WERI-Rb-1 (cell line): Measurements from ENCODE around the gene ZNF23.

Experiments
- DNase-seq: peaks from one replicate; pipeline ENCODE4 v3.0.0-alpha.2; 2020
- H3K27ac ChIP-seq: fragments of 250-450 bp; sonication (Bioruptor Pico); 2 replicates; pipeline ENCODE4 v1.5.1; 2020; ENCODE audit warnings: mild to moderate bottlenecking, moderate library complexity
- H3K27me3 ChIP-seq: fragments of 250-450 bp; sonication (Bioruptor Pico); 2 replicates; pipeline ENCODE4 v1.5.1; 2021; ENCODE audit warnings: mild to moderate bottlenecking, low read depth, moderate library complexity; ENCODE audit not compliant: insufficient read depth, severe bottlenecking
- H3K36me3 ChIP-seq: fragments of 250-450 bp; sonication (Bioruptor Pico); 2 replicates; pipeline ENCODE4 v1.5.1; 2020; ENCODE audit warnings: mild to moderate bottlenecking, moderate library complexity
- H3K4me3 ChIP-seq: 2 replicates; pipeline ENCODE4 v1.5.1; 2011; ENCODE audit warnings: low read depth, mild to moderate bottlenecking, control low read depth, low read length
- H3K9me3 ChIP-seq: fragments of 250-450 bp; sonication (Bioruptor Pico); 2 replicates; pipeline ENCODE4 v1.5.1; 2021; ENCODE audit warnings: mild to moderate bottlenecking, moderate library complexity; ENCODE audit not compliant: severe bottlenecking
- TF ChIP-seq, protein P1 (sequence below): IDR thresholded peaks from 2 replicates; pipeline ENCODE4 v1.5.1; 2011; ENCODE audit warnings: low read depth, mild to moderate bottlenecking, control low read depth, inconsistent platforms, low read length

ZNF23 gene

DNA sequence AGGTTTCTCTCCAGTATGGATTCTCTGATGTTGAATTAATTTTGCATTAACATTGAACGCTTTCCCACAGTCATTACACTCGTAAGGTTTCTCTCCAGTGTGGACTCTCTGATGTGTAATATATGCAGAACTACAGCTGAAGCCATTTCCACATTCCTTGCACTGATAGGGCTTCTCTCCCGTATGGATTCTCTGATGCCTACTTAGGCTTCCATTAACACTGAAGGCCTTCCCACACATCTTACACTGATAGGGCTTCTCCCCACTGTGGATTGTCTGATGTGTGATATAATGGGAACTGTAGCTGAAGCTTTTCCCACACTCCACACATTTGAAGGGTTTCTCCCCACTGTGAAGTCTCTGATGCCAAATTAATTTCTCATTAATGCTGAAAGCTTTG lies 13.0 kb downstream of the ZNF23 start:
- Histone ChIP-seq H3K27me3 (no peaks in the 10 kb centered on the region), H3K36me3 (peaks cover 38% of the 10 kb centered on the region), H3K4me3 (no peak overlapping the region), H3K27ac (no peak overlapping the region), H3K9me3 (peaks cover 30% of the 10 kb centered on the region)
- DNase-seq: no peak
- TF ChIP-seq, protein P1, sequence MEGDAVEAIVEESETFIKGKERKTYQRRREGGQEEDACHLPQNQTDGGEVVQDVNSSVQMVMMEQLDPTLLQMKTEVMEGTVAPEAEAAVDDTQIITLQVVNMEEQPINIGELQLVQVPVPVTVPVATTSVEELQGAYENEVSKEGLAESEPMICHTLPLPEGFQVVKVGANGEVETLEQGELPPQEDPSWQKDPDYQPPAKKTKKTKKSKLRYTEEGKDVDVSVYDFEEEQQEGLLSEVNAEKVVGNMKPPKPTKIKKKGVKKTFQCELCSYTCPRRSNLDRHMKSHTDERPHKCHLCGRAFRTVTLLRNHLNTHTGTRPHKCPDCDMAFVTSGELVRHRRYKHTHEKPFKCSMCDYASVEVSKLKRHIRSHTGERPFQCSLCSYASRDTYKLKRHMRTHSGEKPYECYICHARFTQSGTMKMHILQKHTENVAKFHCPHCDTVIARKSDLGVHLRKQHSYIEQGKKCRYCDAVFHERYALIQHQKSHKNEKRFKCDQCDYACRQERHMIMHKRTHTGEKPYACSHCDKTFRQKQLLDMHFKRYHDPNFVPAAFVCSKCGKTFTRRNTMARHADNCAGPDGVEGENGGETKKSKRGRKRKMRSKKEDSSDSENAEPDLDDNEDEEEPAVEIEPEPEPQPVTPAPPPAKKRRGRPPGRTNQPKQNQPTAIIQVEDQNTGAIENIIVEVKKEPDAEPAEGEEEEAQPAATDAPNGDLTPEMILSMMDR: no peak

DNA sequence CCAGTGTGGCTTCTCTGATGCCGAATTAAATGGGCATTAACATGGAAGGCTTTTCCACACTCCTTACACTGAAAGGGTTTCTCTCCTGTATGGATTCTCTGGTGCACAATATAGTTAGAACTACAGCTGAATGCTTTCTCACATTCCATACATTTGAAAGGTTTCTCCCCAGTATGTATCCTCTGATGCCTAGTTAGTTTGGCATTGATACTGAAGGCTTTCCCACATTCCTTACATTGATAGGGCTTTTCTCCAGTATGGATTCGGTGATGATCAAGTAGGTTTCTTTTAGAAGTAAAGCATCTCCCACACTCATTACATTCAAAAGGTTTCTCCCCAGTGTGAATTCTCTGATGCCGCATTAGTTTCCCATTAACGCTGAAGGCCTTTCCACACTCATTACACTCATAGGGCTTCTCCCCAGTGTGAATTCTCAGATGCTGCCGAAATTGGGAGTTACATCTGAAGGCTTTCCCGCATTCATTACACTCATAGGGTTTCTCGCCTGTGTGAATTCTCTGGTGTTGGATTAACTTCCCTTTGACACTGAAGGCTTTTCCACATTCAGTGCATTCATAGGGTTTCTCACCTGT lies 13.7 kb downstream of the ZNF23 start:
- Histone ChIP-seq H3K27ac (no peak overlapping the region), H3K36me3 (peaks cover 38% of the 10 kb centered on the region), H3K4me3 (no peak overlapping the region), H3K9me3 (peaks cover 30% of the 10 kb centered on the region), H3K27me3 (no peaks in the 10 kb centered on the region)
- TF ChIP-seq, protein P1: no peak
- no peak for DNase-seq

DNA sequence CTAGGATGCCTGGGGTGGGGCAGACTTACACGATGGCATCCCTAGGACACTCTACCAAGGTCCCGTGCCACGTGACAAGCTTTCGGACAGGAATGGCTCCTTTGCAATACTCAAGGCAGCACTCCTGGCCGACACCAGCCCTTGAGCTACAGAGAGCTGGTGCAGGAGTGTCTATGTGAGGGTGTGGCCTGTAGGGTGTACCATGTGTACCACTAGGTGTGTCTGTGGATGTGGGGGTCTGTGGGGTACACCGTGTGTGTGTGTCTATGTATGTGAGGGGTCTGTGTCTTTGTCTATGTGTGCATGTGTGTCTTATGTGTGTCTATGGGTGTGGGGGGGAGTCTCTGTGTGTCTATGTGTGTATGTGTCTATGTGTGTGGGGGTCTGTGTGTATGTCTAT lies 18.3 kb downstream of the ZNF23 start:
- Histone ChIP-seq H3K27me3 (no peaks in the 10 kb centered on the region), H3K9me3 (peaks cover 18% of the 10 kb centered on the region), H3K4me3 (no peak overlapping the region), H3K27ac (no peak overlapping the region), H3K36me3 (peaks cover 12% of the 10 kb centered on the region)
- TF ChIP-seq, protein P1: no peak
- no peak for DNase-seq

DNA sequence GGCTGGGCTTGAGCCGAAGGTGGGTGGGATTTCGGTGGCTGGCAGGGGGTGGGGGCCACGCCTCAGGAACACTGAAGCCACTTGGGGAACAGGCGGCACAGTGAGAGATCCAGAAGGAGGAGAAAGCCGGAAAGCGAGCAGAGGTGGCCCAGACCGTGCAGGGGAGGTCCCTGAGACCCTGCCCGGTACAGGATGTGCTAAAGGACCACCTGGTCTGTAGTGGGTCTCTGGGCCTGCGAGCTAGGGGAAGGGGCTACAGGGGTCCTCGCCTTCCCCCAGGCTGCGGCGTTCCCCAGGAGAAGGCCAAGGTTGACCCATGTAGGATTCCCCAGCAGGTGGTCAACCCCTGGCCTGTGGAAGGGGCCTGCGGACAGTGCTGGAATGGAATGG lies 20.0 kb downstream of the ZNF23 start, which contains the start of gene TLE7:
TLE7 (minus strand) TSS at position 4 of the 390 bp plus-strand sequence. CDS start 8,730 bp downstream, outside the sequence.
- TF ChIP-seq, protein P1: no peak

DNA sequence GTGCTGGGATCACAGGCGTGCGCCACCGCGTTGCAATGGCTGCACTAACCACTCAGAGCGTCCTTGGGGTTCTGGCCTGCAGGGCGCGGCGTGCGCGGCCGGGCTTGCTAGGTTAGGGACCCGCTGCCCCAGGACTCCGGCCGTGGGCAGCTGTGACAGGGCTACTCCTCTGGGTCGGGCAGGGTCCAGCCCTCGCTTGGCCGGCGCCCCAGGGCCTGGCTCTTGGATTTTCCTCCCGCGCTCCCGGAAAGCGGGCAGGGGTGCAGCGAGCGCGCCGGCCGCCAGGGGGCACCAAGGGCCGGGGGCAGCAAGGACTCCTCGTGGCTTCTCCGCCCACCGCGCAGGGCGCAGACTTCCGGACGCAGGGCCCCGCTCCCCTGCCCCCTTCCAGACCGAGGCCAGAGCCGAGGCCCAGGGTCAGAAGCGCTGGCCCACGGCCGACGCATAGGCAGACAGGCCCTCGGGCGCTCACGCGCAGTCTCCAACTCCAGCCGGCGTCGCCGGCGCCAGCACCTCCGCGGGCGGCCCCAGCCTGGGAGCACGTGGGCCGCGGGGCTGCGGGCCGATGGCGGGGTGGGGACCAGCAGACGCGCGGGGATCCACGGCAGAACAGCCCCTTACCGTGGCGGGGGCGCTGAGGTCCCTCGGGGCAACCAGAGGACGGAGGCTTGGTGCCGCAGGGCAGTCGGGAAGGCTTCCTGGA lies 20.5 kb downstream of the ZNF23 start:
- Histone ChIP-seq H3K9me3 (no peaks in the 10 kb centered on the region), H3K27me3 (no peaks in the 10 kb centered on the region), H3K27ac (no peak overlapping the region), H3K4me3 (no peak overlapping the region), H3K36me3 (no peaks in the 10 kb centered on the region)
- DNase-seq: no peak
- TF ChIP-seq, protein P1: no peak

More for the DNA sequence above, 20.0 kb downstream of the ZNF23 start, which contains the start of gene TLE7:
- H3K9me3 ChIP-seq: peaks cover 1% of the 10 kb centered on the region
- no peak within 1 kb of the TSS for H3K27ac ChIP-seq
- DNase-seq: no peak
- no peaks in the 10 kb centered on the region for H3K36me3 ChIP-seq
- H3K27me3 ChIP-seq: no peaks in the 10 kb centered on the region
- H3K4me3 ChIP-seq: no peak within 1 kb of the TSS
